T-helper 1 cell treated with Interleukin-12 subunit alpha and Interleukin-12 subunit beta and Interleukin-4 antibody, amounts not matched to agents 30 ng/mL and 1 ng/mL, for 36 hours (primary cell): ENCODE data around the gene FAM229B. TPM values are rescaled to one million over a fixed set of nuclear protein-coding genes. Genes with fewer than 3 reads are reported as not detected.

Experiments used
- intact Hi-C: fragments of 100-400 bp; cut with micrococcal nuclease; formaldehyde crosslinking; loops from one replicate; pipeline ENCODE4 v1.15.1; 2024
- total RNA-seq: library from RNA; stranded (reverse); gene quantifications from 2 replicates; pipeline ENCODE4 v1.2.3, GENCODE V29; 2022

Gene FAM229B
- total RNA-seq, result 1.1 and 2.3 TPM in 2 replicates

GRCh38 chr6:112087136-112087911 is at the start of gene FAM229B, which contains the start of gene TUBE1:
Gene FAM229B (plus strand): TSS chr6:112087591. CDS start chr6:112099284, 11,693 bp downstream.
Gene TUBE1 (minus strand): TSS chr6:112087482. CDS start chr6:112087434, 48 bp downstream.
- intact Hi-C loops, result loop anchor here (1.0 to 10.0 kb wide), 19 partner anchors 44 to 1905 kb away; partner anchors contain the start of genes AMD1, CDC40, CDK19 and FYN

- intact Hi-C loops, result no loop called here
These were observed 49.6 kb upstream of the FAM229B start for GRCh38 chr6:112037783-112038216.

- intact Hi-C loops, result no loop called here
These were observed 49.1 kb upstream of the FAM229B start for GRCh38 chr6:112038268-112038667.

GRCh38 chr6:112038756-112039430 is 48.5 kb upstream of the FAM229B start:
- intact Hi-C loops, result no loop called here

GRCh38 chr6:112039431-112039770 is 48.0 kb upstream of the FAM229B start:
- intact Hi-C loops, result no loop called here

- intact Hi-C loops, result loop anchor here (10.0 kb wide), 1 partner anchor 1056 kb away; the partner anchor contains the start of gene RPF2
These were observed 46.4 kb upstream of the FAM229B start for GRCh38 chr6:112040956-112041355.

GRCh38 chr6:112041535-112041934 is 45.9 kb upstream of the FAM229B start:
- intact Hi-C loops, result loop anchor here (10.0 kb wide), 1 partner anchor 1057 kb away; the partner anchor contains the start of gene RPF2

GRCh38 chr6:112043032-112044007 is 44.1 kb upstream of the FAM229B start:
- intact Hi-C loops, result loop anchor here (1.0 to 10.0 kb wide), 23 partner anchors 15 to 1515 kb away; partner anchors contain the start of genes CDK19, FAM229B, FYN and RPF2

GRCh38 chr6:112044196-112044595 is 43.2 kb upstream of the FAM229B start:
- intact Hi-C loops, result loop anchor here (10.0 kb wide), 1 partner anchor 1059 kb away; the partner anchor contains the start of gene RPF2

- intact Hi-C loops, result loop anchor here (10.0 kb wide), 1 partner anchor 1060 kb away; the partner anchor contains the start of gene RPF2
These were observed 42.5 kb upstream of the FAM229B start for GRCh38 chr6:112044856-112045255.

GRCh38 chr6:112047523-112047922 is 39.9 kb upstream of the FAM229B start:
- intact Hi-C loops, result loop anchor here (10.0 kb wide), 1 partner anchor 1063 kb away; the partner anchor contains the start of gene RPF2

- intact Hi-C loops, result loop anchor here (10.0 kb wide), 1 partner anchor 1064 kb away; the partner anchor contains the start of gene RPF2
These were observed 38.2 kb upstream of the FAM229B start for GRCh38 chr6:112049026-112049799.

GRCh38 chr6:112049996-112050395 is 37.4 kb upstream of the FAM229B start:
- intact Hi-C loops, result loop anchor here (2.0 to 10.0 kb wide), 2 partner anchors 31 to 1065 kb away; partner anchors contain the start of gene RPF2

- intact Hi-C loops, result loop anchor here (2.0 kb wide), 1 partner anchor 30 kb away; no protein-coding TSS in a partner anchor
These were observed 37.0 kb upstream of the FAM229B start for GRCh38 chr6:112050429-112050828.

- intact Hi-C loops, result loop anchor here (2.0 kb wide), 1 partner anchor 30 kb away; no protein-coding TSS in a partner anchor
These were observed 36.1 kb upstream of the FAM229B start for GRCh38 chr6:112051251-112051740.

- intact Hi-C loops, result no loop called here
These were observed 33.4 kb upstream of the FAM229B start, which contains the start of gene CCN6 for GRCh38 chr6:112054001-112054400. Gene CCN6 (plus strand): TSS chr6:112054104. CDS start chr6:112054358, 254 bp downstream.

- intact Hi-C loops, result no loop called here
These were observed 32.7 kb upstream of the FAM229B start for GRCh38 chr6:112054555-112055190.

- intact Hi-C loops, result no loop called here
These were observed 29.0 kb upstream of the FAM229B start for GRCh38 chr6:112058243-112059032.
